Inflammatory macrophage treated with lipopolysaccharide for 1 hour (primary cell): ENCODE results near the gene ITGB1BP1.
"Not testable (repeated sequence)": the region's sequence is repeated elsewhere in the genome, so short reads cannot be mapped to it uniquely, and the experiment has no call there.

Experiments used
- DNase-seq, 2 donors: peaks; one replicate each; pipeline ENCODE4 v3.0.0-alpha.2; 2020 to 2022

ITGB1BP1 gene

GRCh38 chr2:9398881-9399780 lies 24.2 kb downstream of the ITGB1BP1 start:
- no peak for DNase-seq

- DNase-seq = not testable (repeated sequence)
Measured at GRCh38 chr2:9398251-9398650, 25.1 kb downstream of the ITGB1BP1 start.

GRCh38 chr2:9397201-9397600 lies 26.1 kb downstream of the ITGB1BP1 start:
- no peak for DNase-seq

- no peak for DNase-seq
Measured at GRCh38 chr2:9394816-9395215, 28.5 kb downstream of the ITGB1BP1 start.

- DNase-seq = no peak
Measured at GRCh38 chr2:9392898-9393765, 30.2 kb downstream of the ITGB1BP1 start.

GRCh38 chr2:9391961-9392720 lies 31.2 kb downstream of the ITGB1BP1 start:
- no peak for DNase-seq

- DNase-seq = no peak
Measured at GRCh38 chr2:9390991-9391390, 32.3 kb downstream of the ITGB1BP1 start.

- no peak for DNase-seq
Measured at GRCh38 chr2:9390151-9390850, 33.0 kb downstream of the ITGB1BP1 start.

- DNase-seq = no peak
Measured at GRCh38 chr2:9388950-9389911, 34.1 kb downstream of the ITGB1BP1 start.

GRCh38 chr2:9388199-9388681 lies 35.1 kb downstream of the ITGB1BP1 start:
- DNase-seq = no peak

GRCh38 chr2:9385841-9386240 lies 37.5 kb downstream of the ITGB1BP1 start:
- DNase-seq = no peak

- no peak for DNase-seq
Measured at GRCh38 chr2:9384521-9384920, 38.8 kb downstream of the ITGB1BP1 start.

GRCh38 chr2:9382604-9383235 lies 40.6 kb downstream of the ITGB1BP1 start:
- DNase-seq = no peak

GRCh38 chr2:9380702-9381628 lies 42.4 kb downstream of the ITGB1BP1 start:
- no peak for DNase-seq

- DNase-seq = no peak
Measured at GRCh38 chr2:9379391-9379755, 44.0 kb downstream of the ITGB1BP1 start.

GRCh38 chr2:9378433-9379390 lies 44.6 kb downstream of the ITGB1BP1 start:
- DNase-seq = no peak

- no peak for DNase-seq
Measured at GRCh38 chr2:9377461-9378097, 45.7 kb downstream of the ITGB1BP1 start.
